ENCODE data around the gene DERA. TPM values are rescaled to one million over a fixed set of nuclear protein-coding genes. Genes with fewer than 3 reads are reported as not detected.
"Not testable (repeated sequence)": the region's sequence is repeated elsewhere in the genome, so short reads cannot be mapped to it uniquely, and the experiment has no call there.

The DERA gene
- total RNA-seq, 1 experiment from 2014 or later, result 33.7 TPM

GRCh38 chr12:15899282-15899870 lies 11.8 kb upstream of the DERA start:
- DNase-seq (ENCODE audit: low read depth), result peak; percentile 15

- DNase-seq (ENCODE audit: low read depth), result no peak
These were observed 6.7 kb upstream of the DERA start for GRCh38 chr12:15904378-15904920.

DNA sequence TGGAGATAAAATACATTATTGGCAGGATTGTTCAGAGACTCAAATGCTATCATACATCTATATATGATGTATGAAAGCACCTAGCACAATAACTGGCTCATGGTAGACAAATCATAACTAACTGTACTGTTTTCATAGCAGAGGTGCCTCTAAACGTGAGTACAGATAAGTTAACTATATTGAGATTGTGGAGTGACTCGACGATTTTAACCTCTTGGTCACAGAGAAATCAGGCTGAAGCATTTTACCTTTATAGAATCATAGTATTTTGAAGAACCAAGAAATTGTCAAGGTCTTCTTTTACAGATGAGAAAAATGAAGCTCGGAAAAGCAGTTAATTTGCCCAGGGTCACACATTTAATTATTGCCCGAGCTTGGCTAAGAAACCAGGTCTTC lies 666 bp upstream of the DERA start:
- DNase-seq (ENCODE audit: low read depth), result no peak

DNA sequence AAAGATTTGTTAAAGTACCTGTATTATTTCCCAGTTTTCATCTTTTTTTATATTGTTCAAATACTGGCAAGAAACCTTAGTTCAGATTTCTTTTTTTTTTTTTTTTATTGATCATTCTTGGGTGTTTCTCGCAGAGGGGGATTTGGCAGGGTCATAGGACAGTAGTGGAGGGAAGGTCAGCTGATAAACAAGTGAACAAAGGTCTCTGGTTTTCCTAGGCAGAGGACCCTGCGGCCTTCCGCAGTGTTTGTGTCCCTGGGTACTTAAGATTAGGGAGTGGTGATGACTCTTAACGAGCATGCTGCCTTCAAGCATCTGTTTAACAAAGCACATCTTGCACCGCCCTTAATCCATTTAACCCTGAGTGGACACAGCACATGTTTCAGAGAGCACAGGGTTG lies 799 bp downstream of the DERA start:
- DNase-seq (ENCODE audit: low read depth), result not testable (repeated sequence)

DNA sequence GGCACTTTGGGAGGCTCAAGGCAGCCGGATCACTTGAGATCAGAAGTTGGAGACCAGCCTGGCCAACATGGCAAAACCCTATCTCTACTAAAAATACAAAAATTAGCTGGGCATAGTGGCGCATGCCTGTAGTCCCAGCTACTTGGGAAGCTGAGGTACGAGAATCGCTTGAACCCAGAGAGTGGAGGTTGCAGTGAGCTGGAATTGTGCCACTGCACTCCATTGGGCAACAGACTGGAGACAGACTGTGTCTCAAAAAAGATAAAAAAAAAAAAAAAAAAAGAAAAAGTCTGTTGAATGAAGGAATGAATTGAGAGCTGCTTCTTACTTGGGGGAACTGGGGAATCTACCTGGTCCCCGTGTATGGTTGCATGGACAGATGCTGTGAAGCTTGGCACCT lies 3.0 kb downstream of the DERA start:
- not testable (repeated sequence) for DNase-seq (ENCODE audit: low read depth)

DNA sequence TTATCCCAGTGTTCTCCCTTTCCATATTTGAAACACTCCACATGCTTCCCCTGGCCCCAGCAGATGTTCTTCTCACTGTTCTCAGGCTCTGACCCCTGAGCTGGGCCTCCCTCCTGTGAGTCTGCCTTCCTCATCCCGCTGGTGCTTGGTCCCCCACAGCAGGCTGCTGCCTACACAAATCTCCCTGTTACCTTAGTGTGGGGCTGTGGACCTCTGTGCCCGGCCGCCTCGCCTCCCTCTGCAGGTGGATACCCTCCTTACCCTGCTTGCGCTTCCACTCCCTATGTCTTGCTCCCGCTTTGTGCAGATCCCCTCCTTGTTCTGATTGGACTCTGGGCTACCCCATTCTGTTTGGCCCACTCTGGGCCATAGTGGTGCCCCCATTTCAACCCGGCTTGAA lies 6.9 kb downstream of the DERA start:
- no peak for DNase-seq (ENCODE audit: low read depth)

DNA sequence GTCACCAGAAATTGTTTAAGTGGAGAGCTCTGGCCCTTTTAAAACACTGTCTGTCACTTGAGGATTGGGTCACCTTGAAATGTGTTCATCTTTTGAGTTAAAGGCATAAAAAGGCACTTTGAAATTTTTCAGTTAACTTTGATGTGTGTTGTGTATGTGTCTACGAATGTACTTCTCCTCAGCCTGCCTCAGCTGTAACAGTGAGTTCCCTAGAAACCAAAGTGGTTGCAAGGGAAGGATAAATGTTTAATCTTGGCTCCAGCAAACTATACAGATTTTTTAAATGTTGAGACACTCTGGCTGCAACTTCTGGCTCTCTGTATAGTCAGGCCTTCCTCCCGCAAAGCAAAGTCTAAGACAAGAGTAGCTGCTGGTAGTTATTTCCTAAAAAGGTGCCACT lies 8.3 kb downstream of the DERA start:
- no peak for DNase-seq (ENCODE audit: low read depth)

DNA sequence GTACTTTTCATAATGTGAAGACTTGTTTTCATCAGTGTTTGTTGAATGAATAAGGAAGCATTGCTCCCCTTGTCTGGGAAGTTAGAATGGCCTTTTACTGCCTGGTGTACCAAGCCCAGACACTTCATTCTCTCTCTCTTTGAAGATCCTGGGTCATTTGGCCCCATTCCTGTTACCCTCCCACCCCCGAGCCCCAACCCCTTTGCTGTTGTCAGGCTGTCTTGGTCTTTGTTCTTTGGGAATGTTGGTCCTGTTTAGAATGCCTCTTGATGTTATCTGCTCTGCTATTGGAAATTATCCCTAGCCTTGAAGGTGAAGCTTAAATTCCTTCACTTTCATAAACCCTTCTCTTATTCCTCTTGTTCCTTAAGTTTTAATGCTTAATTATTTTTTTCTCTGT lies 13.8 kb downstream of the DERA start:
- DNase-seq (ENCODE audit: low read depth), result no peak

DNA sequence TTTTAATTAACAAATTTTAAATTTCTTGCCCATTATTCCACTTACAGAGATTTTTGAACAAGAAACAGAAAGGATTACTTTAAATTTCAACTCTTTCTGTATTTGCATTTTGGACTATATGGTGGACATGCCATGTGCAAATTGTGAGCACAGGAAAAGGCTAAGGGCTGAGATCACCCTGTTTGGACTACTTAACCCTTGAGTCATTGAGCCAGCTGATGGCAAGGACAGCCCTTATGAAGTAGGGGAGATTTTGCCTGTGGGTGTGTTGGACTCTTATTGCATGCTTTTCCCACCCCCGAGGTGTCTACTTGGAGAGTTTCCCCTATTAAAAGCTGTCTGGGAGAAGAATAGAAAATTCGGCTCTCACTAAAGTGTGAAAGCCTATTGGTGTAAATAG lies 17.2 kb downstream of the DERA start:
- DNase-seq (ENCODE audit: low read depth), result peak; percentile 85

DNA sequence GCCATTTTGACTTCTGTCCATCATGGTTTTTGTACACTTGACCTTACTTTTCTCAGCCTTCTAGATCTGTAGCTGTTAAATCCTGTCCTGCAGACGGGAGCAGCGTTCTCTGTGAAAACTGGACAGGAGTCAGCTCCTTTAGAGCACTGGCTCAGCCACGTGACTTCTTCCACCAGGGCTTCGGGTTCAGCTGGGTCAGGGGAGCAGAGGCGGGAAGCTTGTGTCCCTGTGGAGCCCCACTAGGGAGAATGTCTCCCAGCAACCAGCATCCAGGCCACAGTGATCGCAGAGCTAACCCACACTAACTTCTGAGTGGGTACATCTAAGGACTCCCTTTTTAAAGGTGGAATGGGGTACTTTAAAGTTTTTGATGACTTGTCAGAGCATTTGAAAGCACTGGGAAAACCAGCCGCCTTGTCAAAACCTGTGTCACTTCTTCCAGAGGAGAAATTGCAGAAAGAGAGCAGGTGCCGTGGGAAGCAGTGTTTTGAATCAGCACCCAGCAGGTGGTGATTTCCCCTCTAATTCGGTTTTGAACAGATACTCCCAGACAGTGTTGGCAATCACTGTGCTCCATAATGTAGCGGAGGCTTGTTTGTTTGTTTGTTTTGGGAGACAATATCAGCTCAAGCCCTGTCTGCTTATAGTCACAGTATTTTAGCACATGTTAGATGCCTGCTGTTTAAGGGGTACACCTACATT lies 17.9 kb downstream of the DERA start:
- DNase-seq (ENCODE audit: low read depth), result no peak

GRCh38 chr12:15931590-15932053 lies 20.5 kb downstream of the DERA start:
- DNase-seq (ENCODE audit: low read depth), result peak; percentile 14

- DNase-seq (ENCODE audit: low read depth), result no peak
These were observed 21.2 kb downstream of the DERA start for GRCh38 chr12:15932327-15932726.

DNA sequence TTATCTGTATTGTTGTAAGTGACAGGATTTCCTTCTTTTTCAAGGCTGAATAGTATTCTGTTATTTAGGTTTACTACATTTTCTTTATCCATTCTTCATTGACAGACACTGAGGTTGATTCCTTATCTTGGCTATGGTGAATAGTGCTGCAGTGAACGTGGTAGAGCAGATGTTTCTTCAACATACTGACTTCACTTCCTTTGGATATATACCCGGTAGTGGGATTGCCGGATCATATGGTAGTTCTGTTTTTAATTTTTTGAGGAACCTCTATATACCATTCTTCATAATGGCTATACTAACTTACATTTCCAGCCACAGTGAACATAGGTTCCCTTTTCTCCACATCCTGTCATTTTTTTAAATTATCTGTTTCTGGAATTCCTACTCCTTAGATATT lies 21.8 kb downstream of the DERA start:
- no peak for DNase-seq (ENCODE audit: low read depth)

- DNase-seq (ENCODE audit: low read depth), result peak; percentile 40
These were observed 22.6 kb downstream of the DERA start for GRCh38 chr12:15933751-15934150.

- DNase-seq (ENCODE audit: low read depth), result no peak
These were observed 25.6 kb downstream of the DERA start for GRCh38 chr12:15936751-15937150.

GRCh38 chr12:15937902-15938301 lies 26.8 kb downstream of the DERA start:
- no peak for DNase-seq (ENCODE audit: low read depth)

- peak; percentile 4 for DNase-seq (ENCODE audit: low read depth)
These were observed 28.0 kb downstream of the DERA start for GRCh38 chr12:15939111-15939510.

- no peak for DNase-seq (ENCODE audit: low read depth)
These were observed 31.3 kb downstream of the DERA start for GRCh38 chr12:15942475-15942874.

- not testable (repeated sequence) for DNase-seq (ENCODE audit: low read depth)
These were observed 32.4 kb downstream of the DERA start for GRCh38 chr12:15943519-15943918.

DNA sequence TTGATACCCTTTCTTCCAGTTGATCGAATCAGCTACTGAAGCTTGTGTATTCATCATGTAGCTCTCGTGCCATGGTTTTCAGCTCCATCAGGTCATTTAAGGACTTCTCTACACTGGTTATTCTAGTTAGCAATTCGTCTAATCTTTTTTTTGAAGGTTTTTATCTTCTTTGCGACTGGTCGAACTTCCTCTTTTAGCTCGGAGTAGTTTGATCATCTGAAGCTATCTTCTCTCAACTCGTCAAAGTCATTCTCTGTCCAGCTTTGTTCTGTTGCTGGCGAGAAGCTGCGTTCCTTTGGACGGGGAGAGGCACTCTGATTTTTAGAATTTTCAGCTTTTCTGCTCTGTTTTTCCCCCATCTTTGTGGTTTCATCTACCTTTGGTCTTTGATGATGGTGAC lies 37.3 kb downstream of the DERA start:
- not testable (repeated sequence) for DNase-seq (ENCODE audit: low read depth)

DNA sequence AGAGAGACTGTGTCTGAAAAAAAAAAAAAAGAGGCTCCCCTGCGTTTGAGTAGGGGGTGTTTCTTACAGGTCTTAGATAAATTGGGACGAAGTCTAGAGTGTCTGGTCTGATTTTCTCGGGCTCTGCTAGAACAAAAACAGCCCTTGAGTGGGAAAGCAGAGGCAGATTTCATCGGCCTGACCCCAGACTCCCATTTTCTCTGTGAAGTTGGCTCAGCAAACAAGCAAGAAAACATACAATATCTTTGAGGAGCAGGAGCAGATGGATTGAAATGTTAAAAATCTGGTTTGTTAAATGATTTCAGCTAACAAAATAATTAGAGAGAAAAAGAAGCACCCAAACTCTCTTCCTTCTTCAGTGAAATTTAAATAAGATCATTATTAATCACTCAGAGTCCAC lies 44.1 kb downstream of the DERA start:
- no peak for DNase-seq (ENCODE audit: low read depth)

DNA sequence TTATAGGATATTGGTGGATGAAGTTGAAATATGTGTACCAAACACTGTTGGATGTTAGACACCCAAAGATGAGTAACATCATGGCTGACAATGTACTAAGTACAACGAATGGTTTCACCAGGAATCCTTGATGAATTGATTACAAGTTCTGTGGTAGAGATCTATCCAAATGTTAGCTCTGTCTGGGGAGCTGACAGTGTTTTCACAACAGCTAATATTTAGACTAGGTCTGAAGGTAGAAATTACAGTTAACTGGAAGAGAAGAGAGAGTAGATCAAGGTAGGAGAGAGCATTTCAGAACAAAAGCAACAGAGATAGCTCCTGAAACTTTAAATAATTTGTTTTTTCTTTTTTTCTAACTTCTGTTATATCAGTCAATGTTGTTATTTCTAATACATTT lies 44.9 kb downstream of the DERA start:
- no peak for DNase-seq (ENCODE audit: low read depth)

Measured in HT1080 (cell line).